ENCODE measurements around the gene GRK7. TPM values are rescaled to one million over a fixed set of nuclear protein-coding genes. Genes with fewer than 3 reads are reported as not detected.
"Not testable (repeated sequence)": the region's sequence is repeated elsewhere in the genome, so short reads cannot be mapped to it uniquely, and the experiment has no call there.

The GRK7 gene
- total RNA-seq, 4 donors from 2014 or later, result 0.14 to 0.18 TPM; not detected in 2

- TF ChIP-seq CTCF (IDR thresholded peaks at IDR 0.05) (no peak), POLR2A (IDR thresholded peaks at IDR 0.05) (no peak)
- intact Hi-C loops (cut with DNase I; ENCODE audit: low total_unique reads), result no loop called here
- H3K4me1 ChIP-seq, result no peaks in the 10 kb centered on the region
- no peak overlapping the region for H3K4me3 ChIP-seq
- no peaks in the 10 kb centered on the region for H3K9me3 ChIP-seq
- H3K27ac ChIP-seq, result no peak overlapping the region
- H3K36me3 ChIP-seq, result no peaks in the 10 kb centered on the region
- DNase-seq, result no peak
- no peaks in the 10 kb centered on the region for H3K27me3 ChIP-seq
Observed at GRCh38 chr3:141753399-141753798, 9.8 kb upstream of the GRK7 start.

- H3K4me3 ChIP-seq, result no peak overlapping the region
- no peaks in the 10 kb centered on the region for H3K27me3 ChIP-seq
- no peak overlapping the region for H3K27ac ChIP-seq
- TF ChIP-seq POLR2A (IDR thresholded peaks at IDR 0.05), result no peak
- TF ChIP-seq CTCF (IDR thresholded peaks at IDR 0.05), result no peak
- intact Hi-C loops (cut with DNase I; ENCODE audit: low total_unique reads), result no loop called here
- H3K9me3 ChIP-seq, result no peaks in the 10 kb centered on the region
- no peaks in the 10 kb centered on the region for H3K4me1 ChIP-seq
- H3K36me3 ChIP-seq, result no peaks in the 10 kb centered on the region
- no peak for DNase-seq
Observed at GRCh38 chr3:141754032-141754431, 9.2 kb upstream of the GRK7 start.

- H3K27ac ChIP-seq; H3K9me3 ChIP-seq; H3K4me1 ChIP-seq; H3K4me3 ChIP-seq; DNase-seq; H3K27me3 ChIP-seq; intact Hi-C loops (cut with DNase I; ENCODE audit: low total_unique reads); H3K36me3 ChIP-seq: not testable (repeated sequence)
Observed at GRCh38 chr3:141762552-141762951, 656 bp upstream of the GRK7 start.

GRCh38 chr3:141764045-141764444 lies 837 bp downstream of the GRK7 start:
- no peak for TF ChIP-seq CTCF (IDR thresholded peaks at IDR 0.05)
- no peak for TF ChIP-seq POLR2A (IDR thresholded peaks at IDR 0.05)
- Histone ChIP-seq H3K36me3 (no peaks in the 10 kb centered on the region), H3K9me3 (no peaks in the 10 kb centered on the region), H3K27ac (no peak overlapping the region), H3K27me3 (no peaks in the 10 kb centered on the region), H3K4me1 (no peaks in the 10 kb centered on the region), H3K4me3 (no peak overlapping the region)
- no peak for DNase-seq
- intact Hi-C loops (cut with DNase I; ENCODE audit: low total_unique reads), result no loop called here

GRCh38 chr3:141764465-141764864 lies 1.3 kb downstream of the GRK7 start:
- Histone ChIP-seq H3K36me3 (no peaks in the 10 kb centered on the region), H3K4me3 (no peak overlapping the region), H3K27me3 (no peaks in the 10 kb centered on the region), H3K4me1 (no peaks in the 10 kb centered on the region), H3K9me3 (no peaks in the 10 kb centered on the region), H3K27ac (no peak overlapping the region)
- no peak for DNase-seq
- no peak for TF ChIP-seq POLR2A (IDR thresholded peaks at IDR 0.05)
- TF ChIP-seq CTCF (IDR thresholded peaks at IDR 0.05), result no peak
- intact Hi-C loops (cut with DNase I; ENCODE audit: low total_unique reads), result no loop called here

GRCh38 chr3:141764986-141765385 lies 1.8 kb downstream of the GRK7 start:
- intact Hi-C loops (cut with DNase I; ENCODE audit: low total_unique reads), result no loop called here
- Histone ChIP-seq H3K9me3 (no peaks in the 10 kb centered on the region), H3K36me3 (no peaks in the 10 kb centered on the region)

More at GRCh38 chr3:141764986-141765385, 1.8 kb downstream of the GRK7 start:
- Histone ChIP-seq H3K4me3 (no peak overlapping the region), H3K4me1 (no peaks in the 10 kb centered on the region), H3K27me3 (no peaks in the 10 kb centered on the region), H3K27ac (no peak overlapping the region)
- TF ChIP-seq POLR2A (IDR thresholded peaks at IDR 0.05), result no peak
- no peak for TF ChIP-seq CTCF (IDR thresholded peaks at IDR 0.05)
- no peak for DNase-seq

Data from uterus (tissue), 4 donors.